ENCODE measurements around the gene CPOX.

DNA sequence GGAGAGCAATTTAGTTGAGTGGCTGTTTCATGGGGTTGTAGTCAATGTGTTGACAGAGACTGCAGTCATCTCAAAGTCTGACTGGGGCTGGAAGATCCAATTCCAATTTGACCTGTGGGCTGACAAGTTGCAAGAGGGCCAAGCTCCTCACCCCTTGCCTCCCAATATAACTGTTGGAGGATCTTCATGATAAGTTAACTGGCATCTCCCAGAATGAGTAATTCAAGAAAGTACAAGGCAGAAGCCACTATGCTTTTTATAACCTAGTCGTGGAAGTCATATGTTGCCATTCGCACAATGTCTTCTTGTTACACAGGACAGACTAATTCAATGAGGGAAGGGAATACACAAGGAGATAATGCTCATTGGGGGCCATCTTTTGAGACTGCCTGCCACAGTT, 32.5 kb downstream of the CPOX start:
- no peak for TF ChIP-seq TAF7 (optimal IDR thresholded peaks at IDR 0.05; ENCODE audit: borderline replicate concordance, low read depth, low read length)
- TF ChIP-seq, protein P1, sequence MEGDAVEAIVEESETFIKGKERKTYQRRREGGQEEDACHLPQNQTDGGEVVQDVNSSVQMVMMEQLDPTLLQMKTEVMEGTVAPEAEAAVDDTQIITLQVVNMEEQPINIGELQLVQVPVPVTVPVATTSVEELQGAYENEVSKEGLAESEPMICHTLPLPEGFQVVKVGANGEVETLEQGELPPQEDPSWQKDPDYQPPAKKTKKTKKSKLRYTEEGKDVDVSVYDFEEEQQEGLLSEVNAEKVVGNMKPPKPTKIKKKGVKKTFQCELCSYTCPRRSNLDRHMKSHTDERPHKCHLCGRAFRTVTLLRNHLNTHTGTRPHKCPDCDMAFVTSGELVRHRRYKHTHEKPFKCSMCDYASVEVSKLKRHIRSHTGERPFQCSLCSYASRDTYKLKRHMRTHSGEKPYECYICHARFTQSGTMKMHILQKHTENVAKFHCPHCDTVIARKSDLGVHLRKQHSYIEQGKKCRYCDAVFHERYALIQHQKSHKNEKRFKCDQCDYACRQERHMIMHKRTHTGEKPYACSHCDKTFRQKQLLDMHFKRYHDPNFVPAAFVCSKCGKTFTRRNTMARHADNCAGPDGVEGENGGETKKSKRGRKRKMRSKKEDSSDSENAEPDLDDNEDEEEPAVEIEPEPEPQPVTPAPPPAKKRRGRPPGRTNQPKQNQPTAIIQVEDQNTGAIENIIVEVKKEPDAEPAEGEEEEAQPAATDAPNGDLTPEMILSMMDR (IDR thresholded peaks at IDR 0.05; ENCODE audit: control extremely low read depth in 1 of 3, insufficient read depth in 1 of 3, low read depth in 1 of 3, low read length in 3 of 3) = no peak
- TF ChIP-seq RXRA (IDR thresholded peaks at IDR 0.05; ENCODE audit: insufficient read depth, low read depth, low read length) = no peak
- TF ChIP-seq CREB1 (IDR thresholded peaks at IDR 0.05) = no peak
- no peak for TF ChIP-seq POLR2A (IDR thresholded peaks at IDR 0.05; ENCODE audit: control extremely low read depth in 1 of 2, low read depth in 2 of 2, low read length in 2 of 2)
- no peak for TF ChIP-seq ZNF274 (IDR thresholded peaks at IDR 0.05; ENCODE audit: borderline replicate concordance, extremely low read depth, low read length)
- TF ChIP-seq CBX5 (IDR thresholded peaks at IDR 0.05; ENCODE audit: low read depth, low read length) = no peak
- TF ChIP-seq, protein P2, sequence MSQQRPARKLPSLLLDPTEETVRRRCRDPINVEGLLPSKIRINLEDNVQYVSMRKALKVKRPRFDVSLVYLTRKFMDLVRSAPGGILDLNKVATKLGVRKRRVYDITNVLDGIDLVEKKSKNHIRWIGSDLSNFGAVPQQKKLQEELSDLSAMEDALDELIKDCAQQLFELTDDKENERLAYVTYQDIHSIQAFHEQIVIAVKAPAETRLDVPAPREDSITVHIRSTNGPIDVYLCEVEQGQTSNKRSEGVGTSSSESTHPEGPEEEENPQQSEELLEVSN (IDR thresholded peaks at IDR 0.05) = no peak
- no peak for TF ChIP-seq EZH2 (IDR thresholded peaks at IDR 0.05; ENCODE audit: low read depth, low read length, severe bottlenecking)
- no peak for TF ChIP-seq JUND (IDR thresholded peaks at IDR 0.05; ENCODE audit: low read length)
